ENCODE measurements around the gene AGGF1.

- TF ChIP-seq NFRKB (IDR thresholded peaks at IDR 0.05) (no peak), SUZ12 (IDR thresholded peaks at IDR 0.05) (no peak), SP1 (IDR thresholded peaks at IDR 0.05) (no peak), FOXM1 (IDR thresholded peaks at IDR 0.05; ENCODE audit: borderline replicate concordance) (no peak), TARDBP (IDR thresholded peaks at IDR 0.05) (no peak), BHLHE40 (IDR thresholded peaks at IDR 0.05; ENCODE audit: borderline replicate concordance) (no peak), PKNOX1 (IDR thresholded peaks at IDR 0.05) (no peak), FOXA1 (IDR thresholded peaks at IDR 0.05) (no peak), HDGF (IDR thresholded peaks at IDR 0.05; ENCODE audit: borderline replicate concordance) (no peak), FOXK2 (IDR thresholded peaks at IDR 0.05) (no peak), ARNT (IDR thresholded peaks at IDR 0.05) (no peak)
Observed at GRCh38 chr5:77064040-77064439, 33.8 kb downstream of the AGGF1 start.

All from HEK293T (cell line).